B cell (primary cell): Measurements from ENCODE around the gene SCN1B.

Experiments
- EZH2 ChIP-seq: IDR thresholded peaks from 2 replicates; pipeline ENCODE4 v1.6.1; 2012; ENCODE audit warnings: borderline replicate concordance, low read depth, mild to moderate bottlenecking, moderate library complexity, low read length; ENCODE audit not compliant: insufficient read depth, poor library complexity, severe bottlenecking
- TF ChIP-seq, protein P1 (sequence below): fragments of 200-600 bp; IDR thresholded peaks from one replicate; pipeline ENCODE4 v1.8.0; 2022; ENCODE audit warnings: antibody characterized with exemption, mild to moderate bottlenecking

DNA sequence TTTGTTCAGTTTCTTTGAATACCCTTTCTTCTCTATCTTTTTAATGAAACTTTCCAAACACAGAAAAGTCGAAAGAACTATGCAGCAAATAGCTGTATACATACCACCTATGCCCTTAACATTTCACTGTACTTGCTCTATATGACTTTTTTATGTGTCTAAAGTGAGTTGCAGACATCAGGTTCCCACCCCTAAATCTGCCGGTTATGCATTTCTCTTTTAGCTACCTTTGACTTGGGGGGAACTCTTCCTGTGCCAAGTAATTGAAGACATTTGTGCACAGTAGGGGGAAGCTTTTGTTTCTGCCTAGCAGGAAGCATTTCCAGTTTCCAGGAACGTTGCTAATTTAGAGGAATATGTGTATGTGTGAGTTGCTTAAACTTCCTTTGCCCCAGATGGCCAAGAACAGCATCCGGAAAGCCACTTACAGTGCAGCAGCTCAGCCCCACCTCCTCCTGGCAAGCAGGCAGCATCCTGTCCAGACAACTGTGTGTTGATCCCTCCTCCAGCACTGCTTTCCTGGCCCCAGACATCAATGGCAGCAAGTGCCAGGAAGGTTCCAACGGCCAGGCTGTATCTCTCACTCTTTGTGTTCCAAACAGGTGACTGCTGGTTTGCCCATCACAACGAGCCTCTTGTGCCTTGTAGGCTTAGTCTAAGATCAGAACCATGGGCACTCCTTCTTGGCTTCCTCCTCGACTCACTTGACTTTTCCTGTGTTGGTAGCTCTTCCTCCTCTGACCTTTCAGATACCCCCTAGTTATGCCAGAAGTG is 44.8 kb upstream of the SCN1B start:
- TF ChIP-seq, protein P1, sequence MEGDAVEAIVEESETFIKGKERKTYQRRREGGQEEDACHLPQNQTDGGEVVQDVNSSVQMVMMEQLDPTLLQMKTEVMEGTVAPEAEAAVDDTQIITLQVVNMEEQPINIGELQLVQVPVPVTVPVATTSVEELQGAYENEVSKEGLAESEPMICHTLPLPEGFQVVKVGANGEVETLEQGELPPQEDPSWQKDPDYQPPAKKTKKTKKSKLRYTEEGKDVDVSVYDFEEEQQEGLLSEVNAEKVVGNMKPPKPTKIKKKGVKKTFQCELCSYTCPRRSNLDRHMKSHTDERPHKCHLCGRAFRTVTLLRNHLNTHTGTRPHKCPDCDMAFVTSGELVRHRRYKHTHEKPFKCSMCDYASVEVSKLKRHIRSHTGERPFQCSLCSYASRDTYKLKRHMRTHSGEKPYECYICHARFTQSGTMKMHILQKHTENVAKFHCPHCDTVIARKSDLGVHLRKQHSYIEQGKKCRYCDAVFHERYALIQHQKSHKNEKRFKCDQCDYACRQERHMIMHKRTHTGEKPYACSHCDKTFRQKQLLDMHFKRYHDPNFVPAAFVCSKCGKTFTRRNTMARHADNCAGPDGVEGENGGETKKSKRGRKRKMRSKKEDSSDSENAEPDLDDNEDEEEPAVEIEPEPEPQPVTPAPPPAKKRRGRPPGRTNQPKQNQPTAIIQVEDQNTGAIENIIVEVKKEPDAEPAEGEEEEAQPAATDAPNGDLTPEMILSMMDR: no peak
- no peak for TF ChIP-seq EZH2
